Measurements from ENCODE around the gene CIT.
A peak's percentile ranks its signal among the peaks of the same experiment; 100 is the strongest.

CIT gene

GRCh38 chr12:119694111-119694510, 183.0 kb downstream of the CIT start:
- no peak for DNase-seq

GRCh38 chr12:119693511-119693910, 183.6 kb downstream of the CIT start:
- no peak for DNase-seq

- DNase-seq = no peak
Observed at GRCh38 chr12:119692997-119693396, 184.1 kb downstream of the CIT start.

- no peak for DNase-seq
Observed at GRCh38 chr12:119692410-119692809, 184.7 kb downstream of the CIT start.

- no peak for DNase-seq
Observed at GRCh38 chr12:119691202-119691810, 185.8 kb downstream of the CIT start.

- DNase-seq = no peak
Observed at GRCh38 chr12:119689935-119690500, 187.1 kb downstream of the CIT start.

GRCh38 chr12:119687879-119688278, 189.2 kb downstream of the CIT start:
- no peak for DNase-seq

DNA sequence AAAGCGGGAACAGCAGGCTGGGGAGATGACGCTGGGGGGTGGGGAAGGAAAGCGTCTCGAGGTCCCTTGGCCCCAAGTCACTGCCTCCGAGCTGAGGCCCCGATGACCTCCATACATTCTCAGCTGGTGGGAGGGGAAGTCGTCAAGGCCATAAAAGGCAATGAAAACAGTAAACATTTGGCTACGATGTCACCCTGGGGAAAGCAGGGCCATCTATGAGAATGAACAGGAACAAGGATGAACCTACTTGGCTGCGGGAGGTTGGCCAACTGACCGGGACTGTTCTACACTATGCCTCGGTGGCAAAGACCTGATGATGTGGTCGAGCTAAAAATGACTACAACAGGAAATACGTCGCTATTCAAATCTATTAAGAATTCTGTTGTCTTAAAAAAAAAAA, 189.7 kb downstream of the CIT start:
- DNase-seq = no peak

GRCh38 chr12:119686776-119687175, 190.3 kb downstream of the CIT start:
- DNase-seq = no peak

GRCh38 chr12:119686355-119686754, 190.8 kb downstream of the CIT start:
- no peak for DNase-seq

DNA sequence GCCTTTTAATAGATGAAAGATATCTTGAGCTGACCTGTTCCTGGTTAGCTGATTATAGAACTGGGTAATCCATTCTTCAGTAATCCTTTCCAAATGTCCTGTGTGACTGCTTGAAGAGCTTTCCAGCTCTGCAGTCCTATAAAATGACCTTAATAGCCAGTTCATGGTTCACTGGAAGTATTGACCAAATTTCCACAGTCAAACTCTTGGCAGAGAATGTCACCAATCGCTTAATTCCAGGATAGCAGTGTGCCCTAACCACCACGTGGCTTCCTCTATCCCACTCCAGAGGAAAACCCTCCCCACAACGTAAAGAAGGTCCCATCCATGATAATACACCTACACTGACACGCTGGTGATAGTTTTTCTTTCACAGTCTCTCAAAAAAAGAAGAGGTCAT, 191.7 kb downstream of the CIT start:
- DNase-seq = no peak

- no peak for DNase-seq
Observed at GRCh38 chr12:119684711-119685369, 192.3 kb downstream of the CIT start.

GRCh38 chr12:119683816-119684215, 193.3 kb downstream of the CIT start:
- DNase-seq = no peak

DNA sequence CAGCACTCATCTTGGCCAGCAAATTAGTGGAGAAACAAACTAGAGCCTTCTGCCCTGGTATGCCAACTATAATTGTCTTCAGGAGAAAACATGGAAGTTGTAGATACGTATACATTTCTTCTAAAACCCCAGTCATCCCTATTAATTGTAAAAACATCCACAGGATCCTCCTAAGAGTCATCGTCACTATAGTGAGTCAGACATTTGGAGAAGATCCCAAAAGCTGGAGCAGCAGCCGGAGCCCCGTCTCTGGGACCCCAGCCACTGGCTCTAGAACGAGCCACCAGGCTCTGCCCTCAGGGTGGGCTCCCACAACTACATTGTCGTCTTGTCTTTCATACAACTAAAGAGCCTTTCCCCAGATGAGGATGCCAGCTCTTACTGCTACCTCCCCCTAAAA, 193.7 kb downstream of the CIT start:
- no peak for DNase-seq

GRCh38 chr12:119682639-119683252, 194.4 kb downstream of the CIT start:
- no peak for DNase-seq

DNA sequence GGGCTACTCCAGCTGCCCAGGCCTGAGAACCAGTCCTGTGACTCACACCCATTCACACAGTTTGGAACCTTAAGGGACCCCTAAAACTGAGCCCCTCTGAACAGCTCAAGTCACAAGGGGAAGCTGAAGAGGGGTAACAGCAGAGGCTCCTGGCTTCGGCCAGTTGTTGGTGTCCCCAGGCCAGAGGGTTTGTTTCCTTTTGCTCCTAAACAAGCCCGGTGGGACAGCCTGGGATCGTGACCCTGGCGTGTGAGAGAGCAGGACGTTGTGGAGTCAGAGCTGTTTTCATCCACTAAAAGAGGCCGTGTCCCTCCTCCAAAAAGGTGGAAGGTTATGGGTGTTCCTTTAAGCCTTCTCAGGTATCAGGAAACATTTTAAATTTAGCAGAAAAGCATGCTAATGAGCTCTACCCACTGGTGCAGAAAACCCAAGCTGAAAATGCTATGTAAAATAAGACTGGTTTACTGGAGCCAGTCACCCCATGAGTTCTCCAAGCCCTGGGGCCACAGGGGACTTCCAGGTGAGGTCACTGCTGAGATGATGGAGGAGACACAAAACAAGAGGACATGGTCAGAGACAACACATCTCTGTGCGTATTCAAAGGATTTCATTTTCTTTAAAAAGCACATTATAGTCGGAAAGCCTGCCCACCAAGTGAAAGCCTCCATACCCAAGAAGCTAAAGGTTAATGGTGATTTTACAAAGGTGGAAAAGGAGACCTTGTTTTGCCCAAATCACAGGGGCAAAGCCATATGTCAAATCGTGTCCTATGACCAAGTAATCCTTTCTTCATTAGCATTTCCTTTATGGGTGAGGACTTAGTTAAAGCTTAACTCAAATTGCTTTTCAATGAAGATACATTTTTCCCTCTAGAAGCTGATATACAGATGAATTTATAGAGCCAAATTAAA, 195.1 kb downstream of the CIT start:
- no peak for DNase-seq

DNA sequence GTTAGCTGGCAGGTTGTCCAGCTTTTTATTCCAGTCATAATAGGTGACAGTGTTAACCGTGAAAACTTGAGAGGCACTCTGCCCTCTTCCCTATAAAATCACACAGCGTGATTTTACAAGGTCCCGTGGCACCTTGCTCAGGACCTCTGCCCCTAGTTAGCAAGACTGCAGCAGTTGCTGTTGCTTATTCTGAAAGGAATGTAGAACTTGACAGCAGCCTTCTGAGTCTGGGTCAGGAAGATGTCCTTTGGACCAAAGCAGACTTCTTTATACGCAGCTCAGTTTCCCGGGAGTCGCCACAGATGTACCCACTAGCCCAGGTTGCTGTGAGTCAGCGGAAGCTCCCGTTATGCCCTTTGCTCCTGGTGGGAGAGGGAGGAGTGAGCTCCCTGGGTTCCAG, 196.0 kb downstream of the CIT start:
- no peak for DNase-seq

DNA sequence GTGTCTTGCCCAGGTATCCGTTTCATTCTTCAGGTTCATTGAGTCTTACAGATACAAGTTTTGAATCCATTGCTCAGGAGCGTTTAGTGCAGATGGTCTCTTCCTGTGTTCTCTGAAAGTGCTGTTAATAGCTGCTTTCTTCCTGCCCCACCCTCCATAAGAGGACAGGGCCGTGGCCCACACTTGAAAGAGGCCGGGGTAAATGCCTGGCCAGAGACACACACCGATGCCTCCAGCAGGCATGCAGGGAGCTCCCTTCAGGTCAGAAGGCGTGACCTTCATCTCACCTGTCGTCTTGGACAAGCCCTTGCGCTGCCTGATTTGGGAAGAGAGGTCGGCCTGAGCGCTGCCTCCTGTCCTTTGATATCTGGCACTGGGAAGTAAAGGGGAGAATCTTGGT, 197.6 kb downstream of the CIT start:
- no peak for DNase-seq

GRCh38 chr12:119679081-119679480, 198.0 kb downstream of the CIT start:
- peak; percentile 31 for DNase-seq

- DNase-seq = no peak
Observed at GRCh38 chr12:119678459-119678858, 198.7 kb downstream of the CIT start.

- DNase-seq = no peak
Observed at GRCh38 chr12:119676573-119676972, 200.5 kb downstream of the CIT start.

DNA sequence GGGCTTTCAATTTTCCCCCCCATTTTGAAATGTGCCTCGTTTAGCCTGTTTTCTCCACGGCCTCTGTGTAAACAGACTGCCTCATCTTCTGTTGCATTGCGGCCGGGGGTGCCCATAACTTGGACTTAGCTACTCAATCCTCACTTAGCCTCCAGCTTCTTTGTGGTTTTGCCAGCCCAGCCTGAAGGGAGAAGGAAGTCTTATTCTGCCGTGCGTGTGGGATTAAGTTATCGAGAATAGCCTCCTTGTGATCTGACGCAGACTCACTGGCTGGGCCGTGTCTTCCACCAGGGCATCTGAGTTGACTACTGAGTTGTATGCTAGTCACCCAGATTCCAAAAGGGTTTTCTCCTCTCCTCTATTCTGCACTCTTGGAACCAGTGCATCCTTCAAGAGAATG, 201.1 kb downstream of the CIT start:
- no peak for DNase-seq

GRCh38 chr12:119674560-119674959, 202.6 kb downstream of the CIT start:
- no peak for DNase-seq
